ENCODE measurements around the gene NEURL3.

The NEURL3 gene

DNA sequence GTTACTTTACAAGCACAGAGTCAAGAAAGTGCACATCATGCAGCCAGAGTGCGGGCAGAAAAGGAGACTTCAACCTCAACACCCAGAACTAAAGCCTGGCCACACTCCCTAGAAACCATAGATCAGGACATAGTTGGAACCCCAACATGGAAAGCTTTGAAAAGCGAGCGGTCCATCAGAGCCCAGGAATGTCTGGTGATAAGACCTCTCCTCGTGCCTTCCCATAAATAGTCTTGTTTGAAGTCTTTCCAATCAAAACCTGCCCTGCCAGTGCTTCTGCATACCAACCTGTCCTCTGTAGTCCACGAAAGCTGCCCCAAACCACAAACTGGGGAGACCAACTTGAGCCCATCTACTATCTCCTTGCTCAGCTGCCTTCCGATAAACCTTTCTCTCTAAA, 55.5 kb downstream of the NEURL3 start:
- Histone ChIP-seq H3K4me2 (no peak overlapping the region), H3K4me3 (no peak overlapping the region), H3K27me3 (no peaks in the 10 kb centered on the region), H3K4me1 (peaks cover 0 to 10% (median 0%) of the 10 kb centered on the region in 10 experiments; a peak in 3 of 20 replicates), H4K20me1 (no peaks in the 10 kb centered on the region), H3K9ac (no peak overlapping the region), H3K9me3 (replicated peaks in 1 of 11) (peaks cover 0 to 3% (median 0%) of the 10 kb centered on the region in 11 experiments; a peak in 2 of 22 replicates), H3K36me3 (no peaks in the 10 kb centered on the region), H3K27ac (no peak overlapping the region)
- no peak for TF ChIP-seq Cebpa-rat (IDR thresholded peaks at IDR 0.05)

DNA sequence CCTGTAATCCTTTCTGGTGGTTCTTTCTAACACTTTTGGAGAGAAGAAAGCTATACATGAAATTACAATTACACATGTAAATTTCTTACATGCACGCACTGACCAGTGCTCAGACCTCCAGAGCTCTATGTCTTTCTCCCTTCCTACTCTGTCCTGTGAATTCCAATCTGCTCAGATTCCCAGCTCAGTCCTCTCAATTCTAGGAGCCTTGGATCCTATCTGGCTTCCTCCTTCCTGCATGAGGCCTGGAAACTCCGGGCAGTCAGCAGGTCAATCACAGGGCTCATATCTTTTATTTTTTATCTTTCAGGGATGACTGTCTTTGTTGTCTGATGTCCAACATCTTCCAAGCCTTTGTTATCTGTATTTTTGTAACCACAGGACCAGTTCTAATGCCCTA, 56.0 kb downstream of the NEURL3 start:
- Histone ChIP-seq H3K27ac (no peak overlapping the region), H3K36me3 (no peaks in the 10 kb centered on the region), H4K20me1 (no peaks in the 10 kb centered on the region), H3K9me3 (replicated peaks in 1 of 11) (peaks cover 0 to 3% (median 0%) of the 10 kb centered on the region in 11 experiments; a peak in 2 of 22 replicates), H3K4me2 (no peak overlapping the region; a peak in 1 of 22 replicates), H3K9ac (no peak overlapping the region), H3K4me3 (no peak overlapping the region), H3K4me1 (peaks cover 0 to 10% (median 0%) of the 10 kb centered on the region in 10 experiments; a peak in 3 of 20 replicates), H3K27me3 (no peaks in the 10 kb centered on the region)
- no peak for TF ChIP-seq Cebpa-rat (IDR thresholded peaks at IDR 0.05)

DNA sequence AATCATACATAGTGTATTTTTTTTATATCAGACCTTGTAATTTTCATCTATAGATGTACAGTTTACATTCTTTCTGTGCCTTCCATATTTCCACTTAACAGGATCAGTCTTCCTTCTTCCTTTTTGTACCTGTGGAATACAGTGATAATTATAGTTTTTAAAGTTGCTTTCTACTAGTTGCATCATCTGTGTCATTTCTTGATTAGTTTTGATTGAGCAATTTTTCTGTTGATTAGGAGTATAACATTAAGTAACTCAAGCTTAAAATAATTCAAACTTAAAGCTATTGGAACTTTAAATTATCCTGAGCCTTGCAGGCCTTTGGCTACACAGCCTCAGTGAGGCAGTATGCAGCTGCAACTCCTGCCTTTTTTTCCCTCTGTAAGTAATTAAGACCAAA, 57.4 kb downstream of the NEURL3 start:
- no peak overlapping the region for H3K4me3 ChIP-seq
- H3K27ac ChIP-seq, result no peak overlapping the region
- H3K9ac ChIP-seq, result no peak overlapping the region
- no peaks in the 10 kb centered on the region for H4K20me1 ChIP-seq
- no peak for TF ChIP-seq Cebpa-rat (IDR thresholded peaks at IDR 0.05)
- H3K36me3 ChIP-seq, result no peaks in the 10 kb centered on the region
- H3K9me3 ChIP-seq (replicated peaks in 1 of 11), result peaks cover 0 to 3% (median 0%) of the 10 kb centered on the region in 11 experiments; a peak in 2 of 22 replicates
- no peak overlapping the region for H3K4me2 ChIP-seq
- no peaks in the 10 kb centered on the region for H3K27me3 ChIP-seq
- H3K4me1 ChIP-seq, result peaks cover 0 to 10% (median 0%) of the 10 kb centered on the region in 10 experiments; a peak in 3 of 20 replicates
